Measurements from ENCODE around the gene SLC44A5. TPM values are rescaled to one million over a fixed set of nuclear protein-coding genes. Genes with fewer than 3 reads are reported as not detected.

Gene SLC44A5
- total RNA-seq, 1 experiment from 2014 or later, result 0.18 TPM

DNA sequence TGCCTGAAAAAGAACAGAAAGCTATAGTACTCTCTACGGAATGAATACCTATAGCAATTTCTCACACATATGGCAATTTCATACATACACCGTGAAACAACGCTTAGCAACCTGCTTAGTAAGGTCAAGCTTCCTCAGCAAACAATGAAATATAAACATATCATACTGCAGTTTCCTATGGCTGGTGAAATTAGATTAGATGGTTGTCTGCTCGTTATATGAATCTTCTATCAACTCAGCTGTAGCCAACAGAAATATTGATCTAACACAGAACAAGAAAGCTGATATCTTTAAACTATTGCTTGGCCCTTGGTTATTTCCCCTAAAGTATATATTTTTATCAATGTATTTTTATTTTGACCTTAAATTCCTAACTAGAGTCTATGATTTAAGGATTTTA lies 187.8 kb downstream of the SLC44A5 start:
- TF ChIP-seq, protein P1, sequence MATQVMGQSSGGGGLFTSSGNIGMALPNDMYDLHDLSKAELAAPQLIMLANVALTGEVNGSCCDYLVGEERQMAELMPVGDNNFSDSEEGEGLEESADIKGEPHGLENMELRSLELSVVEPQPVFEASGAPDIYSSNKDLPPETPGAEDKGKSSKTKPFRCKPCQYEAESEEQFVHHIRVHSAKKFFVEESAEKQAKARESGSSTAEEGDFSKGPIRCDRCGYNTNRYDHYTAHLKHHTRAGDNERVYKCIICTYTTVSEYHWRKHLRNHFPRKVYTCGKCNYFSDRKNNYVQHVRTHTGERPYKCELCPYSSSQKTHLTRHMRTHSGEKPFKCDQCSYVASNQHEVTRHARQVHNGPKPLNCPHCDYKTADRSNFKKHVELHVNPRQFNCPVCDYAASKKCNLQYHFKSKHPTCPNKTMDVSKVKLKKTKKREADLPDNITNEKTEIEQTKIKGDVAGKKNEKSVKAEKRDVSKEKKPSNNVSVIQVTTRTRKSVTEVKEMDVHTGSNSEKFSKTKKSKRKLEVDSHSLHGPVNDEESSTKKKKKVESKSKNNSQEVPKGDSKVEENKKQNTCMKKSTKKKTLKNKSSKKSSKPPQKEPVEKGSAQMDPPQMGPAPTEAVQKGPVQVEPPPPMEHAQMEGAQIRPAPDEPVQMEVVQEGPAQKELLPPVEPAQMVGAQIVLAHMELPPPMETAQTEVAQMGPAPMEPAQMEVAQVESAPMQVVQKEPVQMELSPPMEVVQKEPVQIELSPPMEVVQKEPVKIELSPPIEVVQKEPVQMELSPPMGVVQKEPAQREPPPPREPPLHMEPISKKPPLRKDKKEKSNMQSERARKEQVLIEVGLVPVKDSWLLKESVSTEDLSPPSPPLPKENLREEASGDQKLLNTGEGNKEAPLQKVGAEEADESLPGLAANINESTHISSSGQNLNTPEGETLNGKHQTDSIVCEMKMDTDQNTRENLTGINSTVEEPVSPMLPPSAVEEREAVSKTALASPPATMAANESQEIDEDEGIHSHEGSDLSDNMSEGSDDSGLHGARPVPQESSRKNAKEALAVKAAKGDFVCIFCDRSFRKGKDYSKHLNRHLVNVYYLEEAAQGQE (IDR thresholded peaks at IDR 0.05; ENCODE audit: insufficient read depth in 1 of 2, low read depth in 2 of 2, low read length in 1 of 2), result no peak
- no peak for TF ChIP-seq TCF7L2 (IDR thresholded peaks at IDR 0.05; ENCODE audit: low read depth, low read length)
- TF ChIP-seq, protein P2, sequence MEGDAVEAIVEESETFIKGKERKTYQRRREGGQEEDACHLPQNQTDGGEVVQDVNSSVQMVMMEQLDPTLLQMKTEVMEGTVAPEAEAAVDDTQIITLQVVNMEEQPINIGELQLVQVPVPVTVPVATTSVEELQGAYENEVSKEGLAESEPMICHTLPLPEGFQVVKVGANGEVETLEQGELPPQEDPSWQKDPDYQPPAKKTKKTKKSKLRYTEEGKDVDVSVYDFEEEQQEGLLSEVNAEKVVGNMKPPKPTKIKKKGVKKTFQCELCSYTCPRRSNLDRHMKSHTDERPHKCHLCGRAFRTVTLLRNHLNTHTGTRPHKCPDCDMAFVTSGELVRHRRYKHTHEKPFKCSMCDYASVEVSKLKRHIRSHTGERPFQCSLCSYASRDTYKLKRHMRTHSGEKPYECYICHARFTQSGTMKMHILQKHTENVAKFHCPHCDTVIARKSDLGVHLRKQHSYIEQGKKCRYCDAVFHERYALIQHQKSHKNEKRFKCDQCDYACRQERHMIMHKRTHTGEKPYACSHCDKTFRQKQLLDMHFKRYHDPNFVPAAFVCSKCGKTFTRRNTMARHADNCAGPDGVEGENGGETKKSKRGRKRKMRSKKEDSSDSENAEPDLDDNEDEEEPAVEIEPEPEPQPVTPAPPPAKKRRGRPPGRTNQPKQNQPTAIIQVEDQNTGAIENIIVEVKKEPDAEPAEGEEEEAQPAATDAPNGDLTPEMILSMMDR (IDR thresholded peaks at IDR 0.05), result no peak
- no peak for TF ChIP-seq POLR2AphosphoS5 (IDR thresholded peaks at IDR 0.05; ENCODE audit: low read depth, low read length)
- no peak for TF ChIP-seq SIN3A (IDR thresholded peaks at IDR 0.05; ENCODE audit: borderline replicate concordance, insufficient read depth, low read depth, low read length)
- no peaks in the 10 kb centered on the region for H3K36me3 ChIP-seq (ENCODE audit: control insufficient read depth, insufficient read depth, low read length)
- no peaks in the 10 kb centered on the region for H3K4me1 ChIP-seq (ENCODE audit: control insufficient read depth, insufficient read depth, low read length)
- ChIA-PET CTCF (no interaction called here), POLR2A (no interaction called here)
- DNase-seq (ENCODE audit: low read depth, low spot score) (no peak), ATAC-seq (no peak)
- H3K4me3 ChIP-seq (ENCODE audit: low read depth in 2 of 2, low read length in 2 of 2), result no peak overlapping the region
- H3K27me3 ChIP-seq (ENCODE audit: control insufficient read depth, insufficient read depth, low read length), result no peaks in the 10 kb centered on the region
- H3K9me3 ChIP-seq (ENCODE audit: control insufficient read depth, insufficient read depth, low read depth, low read length), result no peaks in the 10 kb centered on the region
- intact Hi-C loops (cut with micrococcal nuclease; ENCODE audit: unreplicated experiment), result no loop called here
- H3K27ac ChIP-seq (ENCODE audit: low read length), result no peak overlapping the region
- BruUV-seq (replicated peaks), result no TSS peak
- in situ Hi-C loops (cut with HindIII; ENCODE audit: low pct_unique_long_range_greater_than_20kb, low sequenced_read_pairs), result no loop called here

DNA sequence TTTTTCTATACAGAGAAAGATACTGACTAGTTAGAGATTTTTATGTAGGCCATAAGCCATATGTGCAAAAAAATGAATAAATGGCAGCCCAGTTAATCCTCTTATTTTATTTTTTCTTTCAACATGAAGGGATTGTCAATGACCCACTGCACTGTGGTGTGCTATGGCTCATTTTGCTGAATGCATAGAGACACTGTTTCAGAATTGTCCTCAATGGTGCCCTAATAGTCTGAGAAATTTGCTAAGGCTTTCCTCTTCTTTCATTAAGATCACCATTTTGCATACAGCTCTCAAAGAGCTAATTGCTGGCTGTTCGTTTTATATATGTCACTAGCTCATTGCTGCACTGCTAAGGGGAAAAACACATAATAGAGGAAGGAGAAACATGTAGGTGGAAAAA lies 189.5 kb downstream of the SLC44A5 start:
- no peak overlapping the region for H3K27ac ChIP-seq (ENCODE audit: low read length)
- ChIA-PET CTCF (no interaction called here), POLR2A (no interaction called here)
- no TSS peak for BruUV-seq (replicated peaks)
- no peaks in the 10 kb centered on the region for H3K27me3 ChIP-seq (ENCODE audit: control insufficient read depth, insufficient read depth, low read length)
- intact Hi-C loops (cut with micrococcal nuclease; ENCODE audit: unreplicated experiment), result no loop called here
- no peak for ATAC-seq
- H3K9me3 ChIP-seq (ENCODE audit: control insufficient read depth, insufficient read depth, low read depth, low read length), result no peaks in the 10 kb centered on the region
- no peak for DNase-seq (ENCODE audit: low read depth, low spot score)
- H3K36me3 ChIP-seq (ENCODE audit: control insufficient read depth, insufficient read depth, low read length), result no peaks in the 10 kb centered on the region
- in situ Hi-C loops (cut with HindIII; ENCODE audit: low pct_unique_long_range_greater_than_20kb, low sequenced_read_pairs), result no loop called here
- no peaks in the 10 kb centered on the region for H3K4me1 ChIP-seq (ENCODE audit: control insufficient read depth, insufficient read depth, low read length)
- no peak overlapping the region for H3K4me3 ChIP-seq (ENCODE audit: low read depth in 2 of 2, low read length in 2 of 2)
- no peak for TF ChIP-seq POLR2AphosphoS5 (IDR thresholded peaks at IDR 0.05; ENCODE audit: low read depth, low read length)
- TF ChIP-seq, protein P2 (IDR thresholded peaks at IDR 0.05), result no peak
- no peak for TF ChIP-seq SIN3A (IDR thresholded peaks at IDR 0.05; ENCODE audit: borderline replicate concordance, insufficient read depth, low read depth, low read length)
- no peak for TF ChIP-seq TCF7L2 (IDR thresholded peaks at IDR 0.05; ENCODE audit: low read depth, low read length)
- TF ChIP-seq, protein P1 (IDR thresholded peaks at IDR 0.05; ENCODE audit: insufficient read depth in 1 of 2, low read depth in 2 of 2, low read length in 1 of 2), result no peak

Data from Panc1 (cell line).